GM18520 (cell line): Measurements from ENCODE around the gene GRIK1.

ENCODE experiments used
- ATAC-seq: cut with Tn5 transposase; IDR thresholded peaks from one replicate; pipeline ENCODE4 v1.9.1; 2021; ENCODE audit not compliant: unreplicated experiment

Gene GRIK1

DNA sequence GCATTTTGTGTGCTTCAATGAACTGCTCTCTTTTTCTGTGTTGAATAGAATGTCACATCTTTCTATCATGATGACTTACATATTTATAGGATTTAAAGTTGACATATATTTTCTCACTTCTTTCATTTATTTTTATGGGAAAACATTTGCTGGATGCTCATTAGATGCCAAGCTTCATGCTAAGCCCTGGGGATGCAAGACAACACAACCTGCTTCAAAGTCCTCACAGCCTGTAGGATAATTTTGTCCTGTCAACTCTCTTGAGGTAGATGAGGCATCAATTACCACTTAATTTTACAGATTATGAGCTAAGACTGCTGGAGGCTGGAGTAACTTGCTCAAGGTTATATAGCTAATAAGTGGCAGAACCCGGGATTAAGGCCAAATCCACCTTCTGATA is 264.3 kb downstream of the GRIK1 start:
- no peak for ATAC-seq

DNA sequence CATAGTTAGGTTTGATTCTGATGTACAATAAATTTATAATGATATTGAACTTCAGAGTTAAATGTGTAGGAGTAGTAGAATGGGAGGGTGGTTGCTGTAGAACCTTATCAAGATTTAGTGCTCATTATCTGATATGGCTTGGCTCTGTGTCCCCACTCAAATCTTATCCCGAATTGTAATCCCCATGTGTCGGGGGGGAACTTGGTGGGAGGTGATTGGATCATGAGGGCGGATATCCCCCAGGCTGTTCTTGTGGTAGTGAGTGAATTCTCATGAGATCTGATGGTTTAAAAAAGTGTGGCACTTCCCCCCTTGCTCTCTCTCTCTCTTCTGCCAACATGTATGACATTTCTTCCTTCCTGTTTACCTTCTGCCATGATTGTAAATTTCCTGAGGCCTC is 265.5 kb downstream of the GRIK1 start:
- no peak for ATAC-seq

DNA sequence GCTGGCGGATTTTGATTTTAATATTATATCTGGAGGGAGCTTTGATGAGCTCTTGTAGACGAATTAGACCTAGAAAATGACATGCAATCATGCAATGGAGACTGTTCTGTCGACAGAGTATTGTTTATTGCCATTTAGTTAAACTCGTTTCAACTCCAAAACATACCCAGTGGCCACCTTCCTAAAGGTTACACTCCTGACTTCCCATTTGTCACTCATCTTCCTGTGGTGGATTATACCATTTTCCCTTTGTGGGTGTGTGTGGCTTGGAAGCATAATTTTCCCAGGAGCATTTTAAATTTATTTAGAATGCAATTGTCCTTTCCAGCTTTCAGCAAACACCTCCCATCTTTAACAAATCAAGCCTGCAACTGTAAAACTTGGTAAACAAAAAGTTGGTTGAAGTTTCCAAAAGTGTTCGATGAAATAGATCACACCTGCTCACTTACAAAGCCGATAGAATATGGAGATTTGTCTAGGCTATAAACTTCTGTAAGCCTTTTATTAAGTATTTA is 266.6 kb downstream of the GRIK1 start:
- ATAC-seq, result no peak

DNA sequence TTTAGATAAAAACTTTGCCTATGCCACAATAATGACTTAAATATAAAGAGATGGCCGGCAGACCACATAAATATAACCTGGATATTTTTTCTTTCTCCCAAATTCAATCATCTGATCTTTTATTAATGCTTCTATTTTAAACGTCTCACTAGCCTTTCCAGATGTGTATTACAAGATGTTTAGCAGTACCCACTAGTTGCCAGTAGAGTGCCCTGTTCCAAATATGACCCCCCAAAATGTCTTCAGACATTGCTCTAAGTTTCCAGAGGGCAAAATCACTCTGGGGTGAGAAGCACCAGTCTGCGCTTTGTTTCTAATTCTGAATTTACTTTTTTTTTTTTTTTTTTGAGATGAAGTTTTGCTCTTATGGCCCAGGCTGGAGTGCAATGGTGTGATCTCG is 268.1 kb downstream of the GRIK1 start:
- no peak for ATAC-seq

DNA sequence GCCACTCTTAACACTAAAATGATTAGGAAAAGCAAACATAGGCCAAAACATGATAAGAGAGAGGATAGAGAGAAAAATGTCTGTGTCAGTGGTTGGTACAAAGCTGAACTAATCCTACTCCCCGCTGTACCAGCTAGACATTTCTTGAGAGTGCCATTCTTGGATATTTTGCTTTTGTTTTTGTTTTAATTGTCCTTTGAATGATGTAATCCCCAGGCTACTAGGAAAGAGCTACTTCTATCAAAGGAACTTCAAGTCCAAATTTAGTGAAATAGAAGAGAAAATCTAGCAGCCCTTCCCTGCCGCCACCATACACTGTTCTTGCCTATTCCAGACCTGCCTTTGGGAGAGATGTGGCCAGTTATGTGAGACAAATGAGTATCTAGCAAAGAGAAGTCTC is 269.6 kb downstream of the GRIK1 start:
- ATAC-seq, result no peak

DNA sequence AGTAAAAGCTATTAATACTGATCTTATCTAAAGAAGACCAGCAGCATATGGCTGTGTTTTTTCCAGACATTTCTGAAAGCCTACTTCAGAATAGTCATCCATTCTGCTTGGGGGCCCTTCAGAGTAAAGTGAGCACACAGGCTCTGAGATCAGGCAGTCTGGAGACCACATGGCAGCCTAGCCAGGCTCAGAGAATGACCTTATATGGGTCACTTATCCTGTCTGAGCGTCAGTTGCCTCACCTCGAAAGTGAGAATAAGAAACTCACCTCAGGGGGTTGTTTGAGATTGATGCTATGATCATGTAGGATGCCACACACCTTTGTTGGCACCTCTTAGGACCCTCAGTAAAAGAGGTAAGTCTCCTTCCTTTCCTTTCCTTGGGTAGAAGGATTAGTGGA is 270.4 kb downstream of the GRIK1 start:
- ATAC-seq, result peak; percentile 46

DNA sequence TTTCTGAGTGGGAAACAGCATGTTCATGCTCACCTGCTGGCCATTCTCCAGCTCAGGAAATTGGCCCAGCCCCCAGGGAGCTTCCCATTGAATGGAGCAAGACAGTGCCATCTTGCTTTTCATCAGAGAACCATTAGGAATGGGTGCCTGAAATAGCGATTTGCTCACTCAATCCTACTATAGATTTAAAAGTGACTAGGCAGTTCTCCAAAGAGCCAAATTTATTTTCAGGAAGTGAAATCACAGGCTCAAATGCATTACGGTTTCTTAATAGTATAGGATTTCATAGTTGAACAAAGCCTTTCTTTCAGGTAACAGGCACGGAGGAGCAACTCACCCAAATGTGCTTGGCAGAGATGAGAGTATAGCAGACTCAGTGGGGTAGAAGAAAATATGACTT is 272.1 kb downstream of the GRIK1 start:
- no peak for ATAC-seq

DNA sequence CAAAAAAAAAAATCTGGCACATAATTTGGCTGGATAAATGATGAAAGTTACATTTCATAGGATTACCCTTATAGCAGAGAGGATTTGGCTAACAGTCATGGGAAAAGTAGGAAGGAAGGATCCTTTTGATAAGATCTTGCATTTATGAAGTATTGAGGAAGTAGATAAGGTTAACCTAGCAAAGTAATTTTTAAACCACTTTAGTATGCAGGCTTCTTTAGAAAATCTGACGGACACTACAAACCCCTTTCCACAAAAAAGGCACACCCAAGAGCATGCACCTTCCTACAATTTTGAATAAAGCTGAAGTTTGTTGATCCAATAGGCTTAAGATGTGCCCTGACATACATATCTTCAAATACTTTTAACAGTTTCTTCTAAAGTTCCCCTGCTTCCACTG is 275.2 kb downstream of the GRIK1 start:
- no peak for ATAC-seq

DNA sequence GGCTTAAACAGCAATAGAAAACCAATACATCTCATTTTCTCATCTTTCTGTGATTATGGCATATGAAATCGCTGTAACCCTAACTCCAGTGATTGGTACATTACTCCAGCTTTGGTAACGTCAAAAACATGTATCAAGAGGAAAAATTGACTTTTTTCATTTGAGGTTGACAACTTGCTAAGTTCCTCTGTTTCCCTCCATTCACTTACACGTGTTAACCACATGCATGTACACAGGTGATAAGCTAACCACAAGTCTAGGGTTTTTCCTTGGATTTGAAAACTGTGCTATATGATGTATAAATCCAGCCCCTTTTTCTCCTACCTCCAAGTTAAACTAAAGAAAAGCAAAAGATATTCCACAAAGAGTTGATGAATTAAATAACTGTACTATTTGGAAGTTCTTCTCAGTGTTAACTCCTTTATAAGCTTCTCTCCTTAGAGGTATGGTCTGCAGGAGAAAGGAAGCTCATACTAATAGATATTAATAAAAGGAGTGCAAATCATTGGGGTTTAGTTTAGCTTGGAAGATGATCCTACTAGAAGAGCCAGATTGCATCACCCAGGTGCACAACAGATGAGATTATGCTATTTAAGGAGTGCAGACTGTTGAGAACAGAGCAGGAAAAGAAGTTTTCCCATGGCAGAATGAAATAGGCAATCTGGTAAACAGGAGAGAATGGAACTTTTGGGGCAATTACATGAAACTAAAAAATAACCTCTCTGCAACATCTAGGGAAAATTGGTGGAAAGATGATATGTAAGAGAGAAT is 277.9 kb downstream of the GRIK1 start:
- no peak for ATAC-seq

DNA sequence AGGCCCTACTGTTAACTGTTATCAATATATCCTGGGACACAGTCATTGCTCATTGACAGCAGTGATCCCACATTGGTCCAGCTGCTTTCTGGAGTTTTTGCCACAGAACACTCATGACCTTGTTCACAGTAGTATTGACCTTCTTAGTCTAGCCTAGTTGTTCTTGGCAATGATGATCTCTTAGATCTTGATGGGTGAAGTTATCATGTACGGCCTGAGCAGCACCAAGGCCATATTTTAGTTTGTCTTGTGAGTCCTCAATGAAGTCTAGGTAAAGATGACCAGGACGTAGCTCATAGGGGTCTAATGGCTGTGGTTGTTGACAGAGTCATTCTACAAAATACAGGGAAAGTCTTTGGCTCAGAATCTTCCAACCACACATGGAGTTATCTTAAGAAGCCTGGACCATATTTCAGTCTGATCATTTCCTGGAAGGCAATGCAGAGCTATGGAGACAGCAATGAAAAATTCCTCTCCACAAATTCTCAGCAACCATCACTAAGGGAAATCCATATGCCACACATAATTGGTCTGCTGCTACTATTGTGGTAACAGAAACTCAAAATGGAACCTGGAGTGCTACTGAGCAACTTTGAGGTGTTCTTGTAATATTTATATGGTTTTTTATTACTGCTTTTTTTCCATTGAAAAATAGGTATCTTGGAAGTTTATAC is 279.6 kb downstream of the GRIK1 start:
- ATAC-seq, result no peak

DNA sequence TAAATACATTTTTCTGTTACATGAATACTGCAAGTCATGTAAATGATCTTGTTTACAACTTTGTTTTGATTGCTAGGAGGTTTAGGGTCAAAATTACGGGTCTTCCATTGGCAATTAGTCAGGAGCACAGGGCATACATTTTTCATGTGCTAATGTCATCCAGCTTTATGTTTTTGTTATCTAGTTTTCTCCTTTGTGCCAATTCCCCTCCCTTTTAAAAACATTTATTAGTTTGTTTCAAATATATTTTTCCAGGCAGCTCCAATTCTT is 280.9 kb downstream of the GRIK1 start:
- no peak for ATAC-seq

DNA sequence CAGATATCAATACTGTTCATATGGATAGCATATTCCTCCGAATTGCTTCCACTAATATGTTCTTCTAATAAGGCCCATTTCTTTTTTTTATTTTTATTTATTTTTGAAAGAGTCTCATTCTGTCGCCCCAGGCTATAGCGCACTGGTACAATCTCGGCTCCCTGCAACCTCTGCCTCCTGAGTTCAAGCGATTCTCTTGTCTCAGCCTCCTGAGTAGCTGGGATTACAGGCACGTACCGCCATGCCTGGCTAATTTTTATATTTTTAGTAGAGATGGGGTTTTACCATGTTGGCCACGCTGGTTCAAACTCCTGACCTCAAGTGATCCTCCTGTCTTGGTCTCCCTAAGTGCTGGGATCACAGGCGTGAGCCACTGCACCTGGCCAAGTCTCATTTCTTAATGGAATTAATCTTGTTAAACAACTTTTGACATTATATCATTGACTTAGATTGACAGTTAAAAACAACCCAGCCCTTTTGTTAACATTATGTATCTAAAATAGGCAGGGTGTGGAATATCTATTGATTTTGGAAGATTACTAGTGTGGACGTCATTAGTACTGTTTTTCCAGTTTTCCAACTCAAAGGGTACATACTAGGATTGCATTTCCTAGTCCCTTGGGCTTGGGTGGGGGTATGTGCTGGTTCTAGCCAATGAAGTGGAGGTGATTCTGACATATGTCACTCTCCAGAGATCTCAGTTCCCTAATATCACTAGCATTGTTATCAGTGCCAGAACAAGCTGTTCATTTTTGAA is 281.4 kb downstream of the GRIK1 start:
- ATAC-seq, result no peak

DNA sequence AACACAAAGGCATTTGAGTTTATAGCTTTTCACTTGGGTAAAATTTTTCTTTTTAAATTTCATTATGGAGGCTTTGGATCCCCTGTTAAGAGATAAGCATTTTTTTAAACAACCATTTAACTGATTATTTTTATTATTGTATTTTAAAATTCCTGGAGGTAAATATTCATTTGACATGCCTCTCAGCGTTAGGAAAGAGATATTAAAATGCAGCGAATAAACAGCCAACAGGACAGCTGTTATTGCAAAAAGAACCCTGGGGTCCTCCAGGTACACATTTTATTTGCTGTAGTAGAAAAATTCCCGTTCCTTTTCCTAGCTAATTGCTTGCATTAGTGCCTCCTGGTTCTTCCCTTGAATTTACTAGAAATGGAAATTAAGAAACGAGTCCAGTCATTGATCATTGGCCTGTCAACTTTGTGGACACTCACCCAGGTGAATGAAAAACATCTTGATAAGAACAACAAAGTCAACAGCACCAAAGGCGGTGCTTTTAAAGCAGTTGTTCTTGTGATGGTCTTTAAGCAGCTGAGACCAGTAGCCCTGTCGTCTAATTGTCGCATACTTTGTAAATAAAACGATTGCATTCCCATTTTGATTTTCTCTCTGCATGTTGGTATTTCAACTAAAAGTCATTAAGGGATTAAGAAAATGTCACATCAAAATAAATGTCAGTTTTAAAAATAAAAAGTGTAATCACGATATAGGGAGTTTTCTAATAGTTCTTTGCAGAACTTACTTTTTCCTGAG is 282.4 kb downstream of the GRIK1 start:
- ATAC-seq, result no peak

DNA sequence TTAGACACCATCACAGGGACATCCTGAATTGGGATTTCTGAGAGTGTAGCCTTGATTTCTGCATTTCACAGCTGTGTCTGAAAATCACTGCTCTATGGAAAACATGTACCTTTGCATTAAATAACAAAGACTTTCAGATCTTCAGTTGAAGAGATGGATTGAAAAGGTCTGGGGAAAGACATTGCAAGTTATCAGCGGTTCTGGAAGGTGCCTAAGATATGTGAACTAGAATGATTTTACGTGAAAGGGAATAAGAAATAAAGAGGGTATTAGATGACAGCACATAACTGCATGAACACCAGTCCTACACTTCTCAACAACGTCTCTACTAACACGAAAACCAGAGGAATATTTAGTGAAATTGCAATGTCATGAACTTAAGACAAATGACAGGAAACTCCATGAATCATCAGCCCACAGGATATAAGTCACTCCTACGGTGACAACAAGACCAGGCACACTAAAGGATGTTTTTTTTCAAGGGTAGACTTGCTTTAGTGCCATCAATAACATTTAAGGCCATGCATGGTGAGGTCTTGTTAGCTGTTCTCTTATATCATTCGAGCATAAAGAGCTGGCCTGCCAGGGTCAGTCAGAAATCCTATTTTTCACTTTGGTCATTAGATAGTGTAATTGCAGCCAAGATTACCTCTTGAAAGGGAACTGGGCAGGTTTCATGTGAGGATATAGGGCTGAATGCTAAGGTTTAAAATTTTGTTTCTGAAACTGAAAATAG is 283.1 kb downstream of the GRIK1 start:
- no peak for ATAC-seq

DNA sequence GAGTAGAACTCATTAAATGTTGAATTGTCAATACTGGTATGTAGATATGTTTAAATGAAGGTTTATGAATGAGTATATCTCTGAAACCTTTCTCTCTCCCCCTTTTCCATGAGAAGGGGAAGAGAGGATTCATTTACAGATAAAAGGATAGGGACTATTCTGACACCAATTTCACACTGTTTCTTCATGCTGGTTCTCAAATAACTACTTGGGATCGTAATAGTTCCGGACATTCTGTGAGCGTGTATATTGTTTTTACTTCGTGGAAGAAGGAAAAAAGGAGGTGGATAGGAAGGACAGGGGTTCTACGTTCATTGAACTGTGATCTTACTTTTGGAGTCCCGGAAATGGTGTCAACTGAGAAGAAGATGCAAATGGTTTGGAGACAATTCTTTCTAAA is 284.2 kb downstream of the GRIK1 start:
- ATAC-seq, result no peak

DNA sequence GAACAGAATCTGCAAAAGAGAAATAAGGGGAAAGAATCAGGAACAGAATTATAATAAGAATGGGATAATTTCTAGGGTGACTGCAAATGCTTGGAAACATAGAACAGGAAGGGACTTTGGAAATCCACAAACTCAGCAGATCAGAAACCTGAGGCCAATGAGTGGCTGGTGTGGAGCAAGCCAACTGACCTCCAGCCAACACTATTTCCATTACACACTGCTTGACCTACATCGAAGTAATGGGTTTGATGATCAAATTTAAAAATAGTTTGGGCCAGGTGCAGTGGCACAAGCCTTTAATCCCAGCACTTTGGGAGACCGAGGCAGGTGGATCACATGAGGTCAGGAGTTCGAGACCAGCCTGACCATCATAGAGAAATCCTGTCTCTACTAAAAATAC is 284.9 kb downstream of the GRIK1 start:
- no peak for ATAC-seq

DNA sequence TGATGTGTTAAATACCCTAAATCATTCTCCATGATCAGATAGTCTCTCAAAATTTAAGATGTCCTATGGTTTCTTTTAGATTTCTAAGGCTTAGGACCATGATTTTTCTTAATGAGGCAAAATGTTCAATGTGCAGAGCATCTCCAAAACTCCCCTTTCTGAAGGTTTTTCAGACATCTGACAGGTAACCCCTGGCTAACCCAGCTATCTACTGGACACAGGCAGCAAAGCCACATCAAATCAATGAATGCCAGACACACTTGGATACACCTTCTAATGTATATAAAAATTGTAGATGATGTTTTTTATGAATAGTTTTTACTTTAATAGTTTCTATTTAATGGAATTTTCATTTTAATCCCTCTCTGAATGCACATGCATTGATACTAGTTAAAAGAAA is 285.6 kb downstream of the GRIK1 start:
- ATAC-seq, result no peak

DNA sequence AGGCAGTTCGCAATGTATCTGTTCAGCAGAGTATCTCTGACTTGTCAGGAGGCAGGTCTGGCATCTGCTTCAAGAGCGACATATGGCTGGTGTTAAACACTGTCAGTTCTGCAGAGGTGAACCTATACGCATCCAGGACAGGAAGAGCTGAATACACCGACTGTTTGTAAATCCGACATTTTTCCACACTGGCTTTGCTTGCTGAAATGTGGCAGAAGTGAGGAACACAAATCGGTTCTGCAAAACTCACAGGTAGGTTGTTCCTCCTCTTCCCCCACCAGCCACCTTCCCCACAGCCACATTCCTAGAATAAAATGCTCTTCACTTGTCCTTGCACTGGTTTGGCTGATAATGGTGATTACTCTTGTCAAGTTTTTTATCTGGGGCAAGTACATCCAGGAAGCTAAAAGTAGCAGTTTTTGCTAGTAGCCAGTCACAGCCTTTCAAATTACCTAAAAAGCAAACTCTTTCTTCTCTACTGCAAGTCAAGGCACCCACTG is 289.2 kb downstream of the GRIK1 start:
- ATAC-seq, result no peak

DNA sequence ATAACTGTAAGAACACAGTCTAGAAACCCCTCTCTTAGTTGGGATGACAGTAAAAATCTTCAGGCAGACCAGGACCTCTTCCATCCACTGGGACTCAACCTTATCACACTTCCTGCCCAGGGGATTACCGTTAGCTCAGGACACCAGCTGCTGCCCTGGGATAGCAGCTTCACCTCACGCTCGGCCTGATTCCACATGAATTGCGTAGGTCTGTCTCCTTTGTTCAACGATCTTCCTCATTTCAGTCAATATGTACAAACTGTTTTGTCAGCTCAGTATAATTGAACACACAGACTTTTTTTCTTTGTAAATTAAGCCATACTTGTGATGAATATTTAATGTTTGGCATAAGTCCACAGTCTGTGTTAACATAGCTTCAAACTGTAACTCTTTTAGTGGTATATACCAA is 290.4 kb downstream of the GRIK1 start:
- no peak for ATAC-seq

DNA sequence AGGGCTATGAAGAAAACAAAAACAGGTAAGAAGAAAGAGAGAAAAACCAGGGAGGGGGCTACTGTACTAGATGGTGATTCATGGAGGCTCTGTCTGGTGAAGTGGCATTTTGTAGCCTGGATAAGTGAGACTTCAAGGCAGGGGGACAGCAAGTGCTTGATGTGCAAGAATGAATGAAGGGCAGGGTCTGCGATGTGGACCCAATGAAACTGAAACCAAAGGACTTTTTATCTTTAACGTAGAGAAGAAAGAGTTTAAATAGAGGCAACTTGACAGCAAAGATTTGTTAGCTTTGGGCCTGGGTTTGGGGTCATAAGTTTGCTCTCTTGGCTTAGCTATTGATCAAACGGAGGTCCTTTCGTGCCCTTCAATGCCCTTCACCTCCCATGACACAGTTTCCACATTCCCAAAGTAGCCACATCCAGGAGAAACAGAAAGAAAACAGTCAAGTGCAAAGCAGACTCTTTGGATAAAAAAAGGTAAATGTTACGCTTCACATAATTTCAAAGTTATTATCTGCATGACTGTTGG is 291.0 kb downstream of the GRIK1 start:
- ATAC-seq, result no peak
